Naive B cell (primary cell): ENCODE data around the gene MSRB3. TPM values are rescaled to one million over a fixed set of nuclear protein-coding genes. Genes with fewer than 3 reads are reported as not detected.

Source experiments
- ATAC-seq, 2 donors: fragments of 150-1000 bp; cut with Tn5 transposase; 2 replicates each; pipeline ENCODE4 v1.10.0; 2021; ENCODE audit warnings: low read depth in 2 of 2, mild to moderate bottlenecking in 2 of 2, moderate library complexity in 2 of 2
- DNase-seq: peaks from one replicate; pipeline ENCODE4 v3.0.0; 2022
- H3K27ac Mint-ChIP-seq, 6 donors: one replicate each; pipeline ENCODE4 v1.8.0; 2020 to 2022; ENCODE audit warnings: mild to moderate bottlenecking in 6 of 6, mixed read lengths in 6 of 6, moderate library complexity in 5 of 6, inconsistent platforms in 2 of 6
- H3K27me3 Mint-ChIP-seq, 3 donors: one replicate each; pipeline ENCODE4 v1.8.0; 2021 to 2022; ENCODE audit warnings: mixed read lengths in 3 of 3, mild to moderate bottlenecking in 1 of 3
- H3K36me3 Mint-ChIP-seq, 2 donors: one replicate each; pipeline ENCODE4 v1.8.0; 2020 to 2022; ENCODE audit warnings: mixed read lengths in 2 of 2, inconsistent platforms in 1 of 2, mild to moderate bottlenecking in 1 of 2
- H3K4me1 Mint-ChIP-seq, 3 donors: one replicate each; pipeline ENCODE4 v1.8.0; 2020 to 2022; ENCODE audit warnings: mixed read lengths in 3 of 3, inconsistent platforms in 1 of 3, mild to moderate bottlenecking in 1 of 3, moderate library complexity in 1 of 3
- H3K4me3 Mint-ChIP-seq, 8 donors: one replicate each; pipeline ENCODE4 v1.8.0; 2020 to 2022; ENCODE audit warnings: mild to moderate bottlenecking in 8 of 8, mixed read lengths in 8 of 8, moderate library complexity in 8 of 8, inconsistent platforms in 2 of 8
- H3K9me3 Mint-ChIP-seq, 7 donors: one replicate each; pipeline ENCODE4 v1.8.0; 2020 to 2022; ENCODE audit warnings: mixed read lengths in 7 of 7, mild to moderate bottlenecking in 5 of 7, inconsistent platforms in 2 of 7, moderate library complexity in 1 of 7
- polyA plus RNA-seq, 6 donors: library from polyadenylated mRNA; unstranded; fragments of 300-500 nt; fragmentation: Illumina TruSeq; gene quantifications; one replicate each; pipeline ENCODE4 v1.2.3, GENCODE V29; 2021; ENCODE audit warnings: low read depth in 6 of 6

Gene MSRB3
- polyA plus RNA-seq = 1 to 10 TPM in 1 of 6 donors, under 1 TPM in 4, not detected in 1; 0.23 to 1.2 (median 0.47) TPM

DNA sequence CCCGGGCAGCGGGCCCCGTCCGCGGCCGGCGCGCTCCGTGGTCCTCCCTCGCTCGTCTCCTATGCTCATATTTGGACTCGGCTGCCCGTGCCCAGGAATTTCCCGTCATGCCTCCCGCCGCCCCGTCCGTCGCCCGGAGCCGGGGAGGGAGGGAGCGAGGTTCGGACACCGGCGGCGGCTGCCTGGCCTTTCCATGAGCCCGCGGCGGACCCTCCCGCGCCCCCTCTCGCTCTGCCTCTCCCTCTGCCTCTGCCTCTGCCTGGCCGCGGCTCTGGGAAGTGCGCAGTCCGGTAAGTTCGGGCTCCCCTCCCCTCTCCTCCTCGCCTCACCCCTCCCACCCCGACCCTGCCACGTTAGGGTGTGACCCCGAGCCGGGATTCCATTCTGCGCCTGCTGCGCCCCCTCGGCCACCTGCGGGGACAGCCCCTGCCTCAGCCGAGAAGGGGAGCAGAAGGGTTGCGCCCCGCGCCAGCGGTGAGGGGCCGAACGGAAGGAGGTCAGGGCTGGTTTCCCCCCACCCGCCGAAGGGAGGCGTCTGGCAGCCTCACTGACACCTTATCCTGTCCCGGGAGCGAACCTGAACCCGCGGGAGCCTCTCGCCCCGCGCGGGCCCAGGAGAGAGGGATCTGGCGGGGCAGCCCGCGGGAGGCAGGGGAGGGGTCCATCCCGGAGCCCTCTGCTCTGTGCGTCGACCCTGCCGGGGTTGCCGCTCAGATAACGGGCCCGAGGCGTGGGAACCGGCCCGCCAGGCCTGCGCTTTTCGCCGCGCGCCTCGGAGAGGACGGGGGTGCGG, at the start of gene MSRB3:
MSRB3 (plus strand) TSS at position 108 of the 793 bp plus-strand sequence. CDS start 29,897 bp downstream, outside the sequence.
- ATAC-seq (peak; percentile 73 to 76), DNase-seq (peak; percentile 24)
- Mint-ChIP-seq H3K27me3 (peaks cover 36 to 47% (median 39%) of the 10 kb centered on the region in 3 donors), H3K4me1 (peaks cover 12 to 15% (median 15%) of the 10 kb centered on the region in 3 donors), H3K27ac (peak within 1 kb of the TSS in 3 of 6 donors; percentile 10 to 61 (median 49)), H3K36me3 (no peaks in the 10 kb centered on the region), H3K9me3 (no peaks in the 10 kb centered on the region), H3K4me3 (peak within 1 kb of the TSS; percentile 66 to 91 (median 84))

DNA sequence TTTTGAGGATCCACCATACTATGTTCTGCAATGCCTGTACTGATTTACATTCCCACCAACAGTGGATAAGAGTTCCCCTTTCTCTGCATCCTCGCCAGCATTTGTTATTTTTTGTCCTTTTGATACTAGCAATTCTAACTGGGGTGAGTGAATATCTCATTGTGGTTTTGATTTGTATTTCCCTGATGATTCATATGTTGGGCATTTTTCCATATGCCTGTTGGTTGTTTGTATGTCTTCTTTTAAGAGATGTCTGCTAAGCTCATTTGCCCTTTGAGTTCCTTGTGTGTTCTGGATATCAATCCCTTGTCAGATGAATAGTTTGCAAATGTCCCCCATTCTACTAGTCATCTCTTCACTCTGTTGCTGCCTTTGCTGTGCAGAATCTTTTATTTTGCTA, 49.0 kb upstream of the MSRB3 start:
- H3K4me1 Mint-ChIP-seq = peaks cover 19 to 39% (median 24%) of the 10 kb centered on the region in 3 donors
- no peak for ATAC-seq
- no peak overlapping the region for H3K27ac Mint-ChIP-seq
- peaks cover 32 to 37% of the 10 kb centered on the region in 2 donors for H3K36me3 Mint-ChIP-seq
- H3K4me3 Mint-ChIP-seq = no peak overlapping the region
- peaks cover 4 to 26% (median 16%) of the 10 kb centered on the region in 7 donors for H3K9me3 Mint-ChIP-seq
- no peaks in the 10 kb centered on the region for H3K27me3 Mint-ChIP-seq
- no peak for DNase-seq

GRCh38 chr12:65232476-65233077, 45.9 kb upstream of the MSRB3 start:
- Mint-ChIP-seq H3K27me3 (no peaks in the 10 kb centered on the region), H3K36me3 (peaks cover 20 to 23% of the 10 kb centered on the region in 2 donors), H3K27ac (peak overlapping the region in 4 of 6 donors; percentile 2 to 89 (median 50)), H3K4me1 (peaks cover 8 to 13% (median 8%) of the 10 kb centered on the region in 3 donors), H3K4me3 (peak overlapping the region in 1 of 8 donors; percentile 13), H3K9me3 (peaks cover 0 to 17% (median 10%) of the 10 kb centered on the region in 7 donors)
- peak; percentile 8 for DNase-seq
- no peak for ATAC-seq

DNA sequence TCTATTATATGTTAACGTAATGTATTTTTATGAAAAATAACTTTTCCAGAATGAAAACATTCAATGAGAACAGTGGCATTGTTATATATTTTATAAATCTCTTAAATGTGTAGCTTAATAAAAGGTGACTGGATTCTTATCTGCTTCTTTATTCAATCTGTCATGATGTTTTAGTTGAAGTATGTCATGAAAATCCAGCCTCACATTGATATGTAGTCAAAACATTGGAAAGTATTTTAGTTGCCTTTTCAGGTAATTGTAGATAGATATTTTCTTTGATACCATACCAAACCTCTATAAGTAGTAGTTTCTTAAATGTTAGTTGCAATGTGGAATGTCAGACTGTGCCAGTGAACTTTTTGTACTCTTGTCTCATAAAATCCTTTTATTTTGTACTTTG, 41.3 kb upstream of the MSRB3 start:
- Mint-ChIP-seq H3K9me3 (no peaks in the 10 kb centered on the region), H3K36me3 (peaks cover 5 to 8% of the 10 kb centered on the region in 2 donors), H3K27me3 (no peaks in the 10 kb centered on the region), H3K4me1 (peaks cover 5 to 10% (median 6%) of the 10 kb centered on the region in 3 donors), H3K4me3 (no peak overlapping the region), H3K27ac (no peak overlapping the region)
- DNase-seq (no peak), ATAC-seq (no peak)

DNA sequence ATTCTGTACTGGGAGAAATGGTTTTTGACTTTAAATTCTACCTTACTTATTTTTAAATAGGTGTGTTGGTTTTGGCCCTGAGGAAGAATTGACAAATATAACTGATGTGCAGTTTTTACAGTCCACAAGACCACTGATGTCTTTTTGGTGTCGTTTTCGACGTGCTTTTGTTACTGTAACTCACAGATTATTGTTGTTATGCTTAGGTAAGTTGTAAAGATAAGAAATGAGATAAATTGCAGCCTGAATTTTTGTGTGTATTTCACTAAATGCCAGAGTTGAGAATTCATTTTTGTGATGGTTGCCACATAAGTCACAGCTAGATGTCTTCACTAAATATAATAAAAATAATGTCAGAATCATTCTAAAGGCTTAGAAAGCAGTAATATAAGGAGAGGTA, 39.9 kb upstream of the MSRB3 start:
- no peak for DNase-seq
- no peak for ATAC-seq
- Mint-ChIP-seq H3K9me3 (no peaks in the 10 kb centered on the region), H3K36me3 (peaks cover 18 to 22% of the 10 kb centered on the region in 2 donors), H3K27me3 (no peaks in the 10 kb centered on the region), H3K27ac (no peak overlapping the region), H3K4me3 (no peak overlapping the region), H3K4me1 (no peaks in the 10 kb centered on the region)

GRCh38 chr12:65248656-65249633, 29.5 kb upstream of the MSRB3 start:
- Mint-ChIP-seq H3K4me1 (no peaks in the 10 kb centered on the region), H3K9me3 (no peaks in the 10 kb centered on the region), H3K4me3 (no peak overlapping the region), H3K27ac (peak overlapping the region in 3 of 6 donors; percentile 6 to 45 (median 22)), H3K27me3 (no peaks in the 10 kb centered on the region), H3K36me3 (peaks cover 9 to 27% of the 10 kb centered on the region in 2 donors)
- ATAC-seq (no peak), DNase-seq (no peak)

DNA sequence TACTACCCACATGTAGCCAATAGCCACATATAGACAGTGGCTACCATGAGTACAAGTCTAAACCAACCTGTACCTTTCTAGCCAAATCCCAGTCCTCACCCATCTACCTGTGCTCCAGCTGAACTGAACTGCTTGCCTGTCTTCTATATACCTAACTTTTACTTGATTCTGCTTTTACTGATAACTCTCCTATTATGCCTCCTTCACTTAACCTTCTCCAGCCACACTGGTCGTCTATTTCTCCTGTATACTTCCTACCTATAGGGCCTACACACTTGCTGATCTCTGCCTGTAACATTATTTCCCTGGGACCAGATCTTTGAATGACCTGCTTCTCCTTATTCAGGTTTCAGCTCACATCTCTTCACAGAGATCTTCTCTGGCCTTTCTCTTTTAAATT, 26.0 kb upstream of the MSRB3 start:
- Mint-ChIP-seq H3K9me3 (no peaks in the 10 kb centered on the region), H3K4me1 (no peaks in the 10 kb centered on the region), H3K4me3 (no peak overlapping the region), H3K27ac (peak overlapping the region in 2 of 6 donors; percentile 0 to 3), H3K27me3 (no peaks in the 10 kb centered on the region), H3K36me3 (peaks cover 9 to 10% of the 10 kb centered on the region in 2 donors)
- ATAC-seq (no peak), DNase-seq (no peak)

GRCh38 chr12:65257986-65258385, 20.5 kb upstream of the MSRB3 start:
- no peak overlapping the region for H3K27ac Mint-ChIP-seq
- no peaks in the 10 kb centered on the region for H3K36me3 Mint-ChIP-seq
- H3K4me1 Mint-ChIP-seq = no peaks in the 10 kb centered on the region
- H3K27me3 Mint-ChIP-seq = peaks cover 0 to 8% (median 0%) of the 10 kb centered on the region in 3 donors
- ATAC-seq = no peak
- DNase-seq = no peak
- H3K9me3 Mint-ChIP-seq = no peaks in the 10 kb centered on the region
- H3K4me3 Mint-ChIP-seq = no peak overlapping the region

DNA sequence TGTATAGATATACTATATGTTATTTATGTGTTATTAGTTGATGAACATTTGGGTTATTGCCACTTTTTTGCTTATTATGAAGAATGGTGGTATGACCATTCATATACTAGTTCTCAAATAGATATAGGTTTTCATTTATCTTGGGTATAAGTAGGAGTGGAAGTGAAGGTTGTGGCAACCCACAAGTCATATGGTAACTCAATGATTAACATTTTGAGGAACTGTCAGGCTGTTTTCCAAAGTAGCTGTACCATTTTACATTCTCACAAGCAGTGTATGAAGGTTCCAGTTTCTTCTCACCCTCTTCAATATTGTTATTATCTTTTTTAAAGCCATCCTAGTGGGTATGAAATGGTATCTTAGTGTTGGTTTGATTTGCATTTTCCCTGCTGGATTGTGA, 19.0 kb upstream of the MSRB3 start:
- DNase-seq = no peak
- Mint-ChIP-seq H3K4me3 (no peak overlapping the region), H3K27me3 (peaks cover 0 to 9% (median under 1%) of the 10 kb centered on the region in 3 donors)

DNA sequence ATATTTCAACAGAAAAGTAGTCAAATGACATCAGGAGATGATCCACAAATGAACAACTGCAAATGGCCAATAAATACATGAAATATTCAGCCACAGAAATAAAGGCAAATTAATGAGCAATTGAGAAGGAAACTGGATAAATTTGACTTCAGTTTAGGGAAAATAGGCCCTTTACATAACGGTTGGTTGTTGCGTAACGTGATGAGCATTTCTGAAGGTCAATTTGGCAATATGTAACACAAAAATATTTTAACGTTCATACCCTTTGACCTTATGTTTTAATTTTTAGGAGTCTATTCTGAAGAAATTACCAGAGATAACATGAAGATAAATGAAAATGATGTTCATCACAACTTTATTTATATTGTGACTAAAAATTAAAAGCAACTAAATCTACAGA, 14.7 kb upstream of the MSRB3 start:
- Mint-ChIP-seq H3K27ac (no peak overlapping the region), H3K4me1 (no peaks in the 10 kb centered on the region), H3K9me3 (no peaks in the 10 kb centered on the region), H3K4me3 (no peak overlapping the region), H3K36me3 (peaks cover 5% of the 10 kb centered on the region in 2 donors), H3K27me3 (peaks cover 0 to 20% (median 18%) of the 10 kb centered on the region in 3 donors)
- DNase-seq = no peak
- ATAC-seq = no peak

More for the DNA sequence above, 19.0 kb upstream of the MSRB3 start:
- ATAC-seq = no peak
- Mint-ChIP-seq H3K36me3 (no peaks in the 10 kb centered on the region), H3K27ac (no peak overlapping the region), H3K9me3 (no peaks in the 10 kb centered on the region), H3K4me1 (no peaks in the 10 kb centered on the region)

GRCh38 chr12:65266408-65266807, 12.1 kb upstream of the MSRB3 start:
- DNase-seq = no peak
- Mint-ChIP-seq H3K27me3 (peaks cover 0 to 20% (median 10%) of the 10 kb centered on the region in 3 donors), H3K9me3 (no peaks in the 10 kb centered on the region), H3K27ac (no peak overlapping the region), H3K4me3 (no peak overlapping the region), H3K4me1 (no peaks in the 10 kb centered on the region), H3K36me3 (peaks cover 5% of the 10 kb centered on the region in 2 donors)
- ATAC-seq = no peak

GRCh38 chr12:65269603-65270002, 8.9 kb upstream of the MSRB3 start:
- Mint-ChIP-seq H3K27me3 (peaks cover 5 to 23% (median 18%) of the 10 kb centered on the region in 3 donors), H3K27ac (no peak overlapping the region), H3K4me3 (no peak overlapping the region), H3K36me3 (peaks cover 5% of the 10 kb centered on the region in 2 donors), H3K4me1 (no peaks in the 10 kb centered on the region), H3K9me3 (no peaks in the 10 kb centered on the region)
- DNase-seq = no peak
- no peak for ATAC-seq
